Lower lobe of right lung (tissue), 2 donors: ENCODE data around the gene THOC7. TPM values are rescaled to one million over a fixed set of nuclear protein-coding genes. Genes with fewer than 3 reads are reported as not detected.

ENCODE experiments used
- ATAC-seq, 2 donors: fragments of 200-7000 bp; cut with Tn5 transposase; one replicate each; pipeline ENCODE4 v1.9.1; 2020 to 2022; ENCODE audit warnings: mild to moderate bottlenecking in 2 of 2, moderate library complexity in 2 of 2
- DNase-seq: peaks from one replicate; pipeline ENCODE4 v3.0.0-alpha.2; 2020
- H3K27ac ChIP-seq: fragments of 200-600 bp; one replicate; pipeline ENCODE4 v1.8.0; 2022
- H3K27me3 ChIP-seq: fragments of 200-600 bp; one replicate; pipeline ENCODE4 v1.8.0; 2022; ENCODE audit warnings: low read depth
- H3K36me3 ChIP-seq: fragments of 200-600 bp; one replicate; pipeline ENCODE4 v1.8.0; 2022; ENCODE audit warnings: mild to moderate bottlenecking
- H3K4me1 ChIP-seq: fragments of 200-600 bp; one replicate; pipeline ENCODE4 v1.8.0; 2022
- H3K4me3 ChIP-seq: fragments of 200-600 bp; one replicate; pipeline ENCODE4 v1.8.0; 2022; ENCODE audit warnings: mild to moderate bottlenecking
- H3K9me3 ChIP-seq: fragments of 200-600 bp; one replicate; pipeline ENCODE4 v1.8.0; 2022
- intact Hi-C: fragments of 100-400 bp; cut with DNase I; formaldehyde crosslinking; loops from one replicate; pipeline ENCODE4 v1.11.0; 2022
- total RNA-seq: library from RNA; stranded (reverse); fragmentation: NEBNext Ultra II Directional; extraction: Animal tissue kit (Norgen Biotek cat#: 25700); gene quantifications from one replicate; pipeline ENCODE4 v1.2.1, GENCODE V29; 2021
- TF ChIP-seq, protein P1 (sequence below): fragments of 200-600 bp; IDR thresholded peaks from one replicate; pipeline ENCODE4 v1.8.0; 2022; ENCODE audit warnings: antibody characterized with exemption, mild to moderate bottlenecking
- donor health status: DM: no; HTN: yes; CAD: no; lungs with severe emphysema.

Gene THOC7
- total RNA-seq, 1 donor from 2014 or later: 47.2 TPM

DNA sequence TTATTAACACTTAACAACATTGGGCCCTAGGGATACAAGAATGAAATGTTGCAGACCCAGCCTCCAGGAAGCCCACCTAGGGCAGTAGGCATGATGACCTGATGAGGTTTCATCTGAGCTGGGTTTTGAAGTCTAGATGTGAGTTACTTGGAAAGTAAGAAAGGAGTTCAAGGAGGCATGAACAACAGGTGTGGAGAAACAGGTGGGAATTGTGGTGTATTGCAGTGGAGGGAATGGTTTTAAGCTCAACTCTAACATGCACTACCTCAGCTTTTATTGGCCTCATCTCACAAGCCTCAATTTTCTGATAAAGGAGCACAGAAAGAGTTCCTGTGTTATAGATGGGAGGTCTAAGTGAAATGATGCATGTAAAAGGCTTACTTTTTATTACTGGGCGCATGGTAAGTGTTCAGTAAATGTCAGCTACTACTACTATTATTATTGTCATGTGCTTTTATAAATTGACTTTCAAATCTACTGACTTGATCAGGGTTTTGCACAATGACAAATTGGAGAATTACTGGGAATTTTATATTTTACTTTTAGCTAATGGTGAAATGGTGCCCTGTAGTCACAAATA, 29.3 kb upstream of the THOC7 start:
- Histone ChIP-seq H3K9me3 (no peaks in the 10 kb centered on the region), H3K27ac (no peak overlapping the region), H3K4me1 (peaks cover 18% of the 10 kb centered on the region), H3K4me3 (no peak overlapping the region), H3K27me3 (no peaks in the 10 kb centered on the region), H3K36me3 (peaks cover 4% of the 10 kb centered on the region)
- ATAC-seq (no peak), DNase-seq (no peak)
- TF ChIP-seq, protein P1, sequence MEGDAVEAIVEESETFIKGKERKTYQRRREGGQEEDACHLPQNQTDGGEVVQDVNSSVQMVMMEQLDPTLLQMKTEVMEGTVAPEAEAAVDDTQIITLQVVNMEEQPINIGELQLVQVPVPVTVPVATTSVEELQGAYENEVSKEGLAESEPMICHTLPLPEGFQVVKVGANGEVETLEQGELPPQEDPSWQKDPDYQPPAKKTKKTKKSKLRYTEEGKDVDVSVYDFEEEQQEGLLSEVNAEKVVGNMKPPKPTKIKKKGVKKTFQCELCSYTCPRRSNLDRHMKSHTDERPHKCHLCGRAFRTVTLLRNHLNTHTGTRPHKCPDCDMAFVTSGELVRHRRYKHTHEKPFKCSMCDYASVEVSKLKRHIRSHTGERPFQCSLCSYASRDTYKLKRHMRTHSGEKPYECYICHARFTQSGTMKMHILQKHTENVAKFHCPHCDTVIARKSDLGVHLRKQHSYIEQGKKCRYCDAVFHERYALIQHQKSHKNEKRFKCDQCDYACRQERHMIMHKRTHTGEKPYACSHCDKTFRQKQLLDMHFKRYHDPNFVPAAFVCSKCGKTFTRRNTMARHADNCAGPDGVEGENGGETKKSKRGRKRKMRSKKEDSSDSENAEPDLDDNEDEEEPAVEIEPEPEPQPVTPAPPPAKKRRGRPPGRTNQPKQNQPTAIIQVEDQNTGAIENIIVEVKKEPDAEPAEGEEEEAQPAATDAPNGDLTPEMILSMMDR: no peak
- intact Hi-C loops: no loop called here

DNA sequence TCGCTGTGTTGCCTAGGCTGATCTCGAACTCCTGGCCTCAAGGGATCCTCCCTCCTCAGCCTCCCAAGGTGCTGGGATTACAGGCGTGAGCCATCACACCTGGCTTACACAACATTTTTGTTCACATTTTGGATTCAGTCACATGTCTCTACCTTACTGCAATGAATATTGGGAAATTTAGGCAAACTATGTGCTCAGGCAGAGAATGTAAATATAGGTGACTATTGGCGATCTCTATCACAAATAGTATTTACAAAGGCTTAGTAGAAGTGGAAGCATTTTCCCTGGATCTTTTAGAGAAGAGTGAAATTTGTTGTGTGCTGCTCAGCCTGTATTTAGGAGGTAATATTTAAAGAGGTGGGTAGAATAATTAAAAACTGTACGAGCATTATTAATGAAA, 27.9 kb upstream of the THOC7 start:
- Histone ChIP-seq H3K4me3 (no peak overlapping the region), H3K36me3 (peaks cover 4% of the 10 kb centered on the region), H3K27me3 (no peaks in the 10 kb centered on the region), H3K9me3 (no peaks in the 10 kb centered on the region), H3K4me1 (peaks cover 16% of the 10 kb centered on the region), H3K27ac (no peak overlapping the region)
- intact Hi-C loops: no loop called here
- TF ChIP-seq, protein P1: no peak
- DNase-seq (no peak), ATAC-seq (no peak)

DNA sequence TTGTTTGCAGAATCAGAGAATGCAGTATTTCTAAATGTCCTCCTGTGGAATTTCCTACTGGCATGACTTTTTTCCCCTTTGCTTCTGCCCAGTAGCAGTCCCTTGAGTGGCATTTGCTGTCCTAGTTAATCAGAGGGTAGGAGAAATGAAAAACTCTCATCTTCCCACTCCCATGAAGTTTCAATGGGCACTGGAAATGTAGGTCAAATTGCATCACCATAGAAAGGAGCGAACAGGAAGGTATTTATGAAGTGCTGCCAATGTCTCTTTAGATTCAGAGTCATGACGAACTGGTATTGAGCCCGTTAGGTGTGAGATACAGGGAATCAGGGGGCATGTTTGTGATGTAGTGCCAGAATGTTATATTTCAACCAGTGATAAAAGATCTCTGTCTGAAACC, 23.3 kb upstream of the THOC7 start:
- Histone ChIP-seq H3K9me3 (no peaks in the 10 kb centered on the region), H3K4me3 (no peak overlapping the region), H3K27me3 (no peaks in the 10 kb centered on the region), H3K36me3 (peaks cover 3% of the 10 kb centered on the region), H3K27ac (no peak overlapping the region), H3K4me1 (peaks cover 12% of the 10 kb centered on the region)
- intact Hi-C loops: no loop called here
- DNase-seq (no peak), ATAC-seq (peak; percentile 39 to 68)
- TF ChIP-seq, protein P1: no peak

DNA sequence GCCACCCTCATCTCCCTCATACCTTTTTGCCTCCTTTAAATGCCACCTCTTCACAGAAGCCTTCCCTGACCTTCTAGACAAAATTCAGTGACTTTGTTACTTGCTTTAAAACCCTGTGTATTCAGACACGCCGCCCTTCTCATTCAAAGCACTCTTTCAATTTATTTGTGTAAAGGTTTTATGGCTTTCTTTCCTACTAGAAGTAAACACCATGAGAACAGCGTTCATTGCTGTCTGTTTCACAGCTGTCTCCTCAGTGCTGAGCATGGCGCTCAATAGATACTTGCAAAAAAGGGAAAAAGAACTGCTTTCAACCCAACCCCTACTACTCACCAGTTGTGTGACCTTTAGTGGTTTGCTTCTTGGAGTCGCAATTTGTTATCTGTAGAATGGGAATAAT, 17.0 kb upstream of the THOC7 start:
- Histone ChIP-seq H3K36me3 (no peaks in the 10 kb centered on the region), H3K27me3 (no peaks in the 10 kb centered on the region), H3K4me3 (no peak overlapping the region), H3K9me3 (no peaks in the 10 kb centered on the region), H3K4me1 (peaks cover 10% of the 10 kb centered on the region), H3K27ac (no peak overlapping the region)
- ATAC-seq (no peak), DNase-seq (no peak)
- TF ChIP-seq, protein P1: no peak
- intact Hi-C loops: no loop called here

DNA sequence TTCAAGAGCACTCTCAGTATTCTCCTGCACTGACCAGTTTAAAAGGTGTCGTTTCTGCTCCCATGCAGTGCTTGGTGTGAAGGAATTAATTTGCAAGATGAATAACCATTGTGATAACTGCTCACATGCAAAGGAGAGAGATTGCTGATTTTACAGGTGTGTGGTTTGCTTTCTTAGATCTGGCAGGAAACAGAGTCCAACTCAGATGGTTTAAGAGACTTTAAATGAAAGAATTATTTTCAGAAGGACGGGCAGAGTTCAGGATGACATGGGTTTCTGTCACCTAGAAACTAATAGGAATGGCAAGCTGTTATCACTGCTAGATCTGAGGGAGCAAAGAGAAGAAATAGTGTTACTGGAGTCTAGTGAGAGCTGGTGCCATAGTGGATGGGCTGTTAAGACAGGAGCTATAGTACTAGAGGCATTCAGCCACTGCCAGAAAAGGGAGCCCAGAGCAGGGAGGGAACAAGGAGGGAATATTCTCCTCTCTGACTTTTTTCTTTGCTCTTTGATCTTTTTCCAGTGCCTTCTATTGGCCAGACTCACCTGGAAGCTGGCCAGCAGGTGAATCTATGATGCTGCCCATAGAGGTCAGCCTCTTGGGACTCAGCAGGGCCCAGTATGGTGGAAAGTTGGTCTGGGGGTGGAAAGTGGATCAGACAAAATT, 14.9 kb upstream of the THOC7 start:
- intact Hi-C loops: no loop called here
- TF ChIP-seq, protein P1: no peak
- Histone ChIP-seq H3K36me3 (no peaks in the 10 kb centered on the region), H3K4me1 (peaks cover 10% of the 10 kb centered on the region), H3K9me3 (no peaks in the 10 kb centered on the region), H3K27ac (no peak overlapping the region), H3K4me3 (no peak overlapping the region), H3K27me3 (no peaks in the 10 kb centered on the region)
- DNase-seq: no peak
- ATAC-seq: no peak
